Activated CD4-positive, alpha-beta T cell treated with anti-CD3 and anti-CD28 coated beads, Interleukin-2, amount 10 ng/mL, durations not matched to agents 7 days and 5 days (primary cell): ENCODE data around the gene MORN1. TPM values are rescaled to one million over a fixed set of nuclear protein-coding genes. Genes with fewer than 3 reads are reported as not detected.

Source experiments
- CTCF ChIA-PET: fragments of 350-600 bp; sonication (Branson Sonifier 250); formaldehyde crosslinking; loops from one replicate; lab custom pipeline; 2021; ENCODE audit warnings: antibody characterized with exemption; lab: Charles Lee
- POLR2A ChIA-PET: fragments of 350-600 bp; sonication (Branson Sonifier 250); formaldehyde crosslinking; loops from one replicate; lab custom pipeline; 2021; ENCODE audit warnings: antibody characterized with exemption; lab: Charles Lee
- DNase-seq: peaks from one replicate; pipeline ENCODE4 v3.0.0-alpha.2; 2020
- H3K27ac Mint-ChIP-seq: one replicate; pipeline ENCODE4 v1.8.0; 2021; ENCODE audit warnings: mild to moderate bottlenecking, moderate library complexity, mixed read lengths
- H3K27me3 Mint-ChIP-seq: one replicate; pipeline ENCODE4 v1.8.0; 2021; ENCODE audit warnings: mixed read lengths
- H3K36me3 Mint-ChIP-seq: one replicate; pipeline ENCODE4 v1.8.0; 2021; ENCODE audit warnings: low read depth, mixed read lengths
- H3K4me1 Mint-ChIP-seq: one replicate; pipeline ENCODE4 v1.8.0; 2021; ENCODE audit warnings: mixed read lengths
- H3K4me3 Mint-ChIP-seq: one replicate; pipeline ENCODE4 v1.8.0; 2021; ENCODE audit warnings: mild to moderate bottlenecking, moderate library complexity, mixed read lengths
- H3K9me3 Mint-ChIP-seq: one replicate; pipeline ENCODE4 v1.8.0; 2021; ENCODE audit warnings: mixed read lengths
- total RNA-seq, 2 experiments: library from RNA; stranded (reverse); gene quantifications; one replicate each; pipeline ENCODE4 v1.2.3, GENCODE V29; 2021

Gene MORN1
- total RNA-seq, 2 experiments from 2014 or later, result 6.7 to 8.1 TPM

DNA sequence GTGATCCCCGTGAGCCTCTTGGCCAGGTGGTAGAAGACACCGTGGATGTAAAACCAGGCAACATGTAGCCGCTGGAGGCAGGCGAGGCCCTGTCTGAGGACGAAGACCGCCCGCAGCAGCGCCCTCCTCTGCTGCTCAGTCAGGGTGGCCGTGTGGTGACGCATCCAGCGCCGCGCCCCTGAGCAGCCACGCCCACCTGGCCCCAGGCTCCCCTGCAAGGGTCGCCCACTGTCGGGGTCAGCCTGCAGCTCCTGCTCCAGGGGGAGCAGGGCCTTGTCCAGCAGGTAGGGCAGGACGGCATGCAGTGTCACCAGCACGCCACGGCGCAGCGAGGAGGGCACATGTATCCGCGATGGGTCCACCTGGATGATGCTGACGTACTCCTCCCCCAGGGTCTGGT lies 17.1 kb upstream of the MORN1 start:
- no peak overlapping the region for H3K27ac Mint-ChIP-seq
- POLR2A ChIA-PET, result no interaction called here
- CTCF ChIA-PET, result interaction anchor here (1.3 to 1.5 kb wide), 2 partner anchors 12 to 27 kb away, joined by 3 to 5 read pairs; no protein-coding TSS in a partner anchor

GRCh38 chr1:2407991-2408275 lies 16.6 kb upstream of the MORN1 start:
- Mint-ChIP-seq H3K4me3 (no peak overlapping the region), H3K9me3 (no peaks in the 10 kb centered on the region), H3K27ac (no peak overlapping the region), H3K27me3 (no peaks in the 10 kb centered on the region), H3K4me1 (peaks cover 15% of the 10 kb centered on the region), H3K36me3 (peaks cover 9% of the 10 kb centered on the region)
- no peak for DNase-seq
- ChIA-PET CTCF (interaction anchor here (1.3 to 1.5 kb wide), 2 partner anchors 12 to 26 kb away, joined by 3 to 5 read pairs; no protein-coding TSS in a partner anchor), POLR2A (no interaction called here)

More for the DNA sequence above, 17.1 kb upstream of the MORN1 start:
- H3K36me3 Mint-ChIP-seq, result peaks cover 8% of the 10 kb centered on the region
- H3K27me3 Mint-ChIP-seq, result no peaks in the 10 kb centered on the region
- no peak overlapping the region for H3K4me3 Mint-ChIP-seq
- DNase-seq, result no peak
- H3K4me1 Mint-ChIP-seq, result peaks cover 15% of the 10 kb centered on the region
- no peaks in the 10 kb centered on the region for H3K9me3 Mint-ChIP-seq

- no peak for DNase-seq
- Mint-ChIP-seq H3K36me3 (peaks cover 12% of the 10 kb centered on the region), H3K9me3 (no peaks in the 10 kb centered on the region), H3K27me3 (no peaks in the 10 kb centered on the region), H3K4me1 (peaks cover 15% of the 10 kb centered on the region), H3K4me3 (no peak overlapping the region), H3K27ac (no peak overlapping the region)
- ChIA-PET POLR2A (no interaction called here), CTCF (interaction anchor here (1.0 to 1.5 kb wide), 3 partner anchors 11 to 212 kb away, joined by 3 to 5 read pairs (median 5); partner anchors contain the start of gene FAAP20)
These were observed 16.0 kb upstream of the MORN1 start for GRCh38 chr1:2407166-2407990.

GRCh38 chr1:2406451-2407041 lies 15.2 kb upstream of the MORN1 start:
- Mint-ChIP-seq H3K9me3 (no peaks in the 10 kb centered on the region), H3K27ac (no peak overlapping the region)
- POLR2A ChIA-PET, result no interaction called here

DNA sequence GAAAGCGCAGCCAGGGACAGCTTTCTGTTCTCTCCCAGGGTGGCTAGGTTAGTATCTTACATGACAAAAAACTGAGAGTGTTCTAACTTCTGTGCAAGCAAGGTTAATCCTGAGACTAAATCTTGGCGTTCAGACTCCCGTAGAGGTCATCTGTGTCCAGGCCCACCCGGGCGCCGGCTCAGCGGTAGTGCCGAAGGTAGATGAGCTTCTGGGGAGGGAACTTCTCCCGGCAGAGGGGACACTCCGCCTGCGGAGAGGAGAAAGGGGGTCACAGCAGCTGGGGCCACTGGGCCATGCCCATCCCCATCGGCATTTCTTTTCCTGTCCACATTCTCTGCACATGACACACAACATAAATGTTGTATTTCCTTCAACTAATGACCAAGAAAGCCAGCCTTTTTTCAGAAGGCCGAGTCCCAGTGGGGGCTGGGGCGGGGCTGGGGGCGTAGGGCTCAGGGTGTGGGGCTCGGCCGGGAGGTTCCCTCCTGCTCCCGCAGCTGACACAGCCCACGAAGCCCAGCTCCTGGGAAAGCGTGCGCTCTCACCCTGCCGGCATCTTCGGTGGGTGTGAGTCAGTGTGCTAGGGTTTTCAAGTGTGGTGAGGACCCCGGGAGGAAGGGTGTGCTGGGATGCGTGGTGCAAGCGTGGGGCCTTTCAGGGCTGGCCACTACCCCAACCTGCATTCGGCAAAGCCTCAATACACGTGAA lies 14.4 kb upstream of the MORN1 start:
- Mint-ChIP-seq H3K27ac (no peak overlapping the region), H3K4me1 (peaks cover 12% of the 10 kb centered on the region), H3K36me3 (peaks cover 26% of the 10 kb centered on the region), H3K27me3 (no peaks in the 10 kb centered on the region), H3K9me3 (no peaks in the 10 kb centered on the region), H3K4me3 (no peak overlapping the region)
- ChIA-PET CTCF (no interaction called here), POLR2A (no interaction called here)
- no peak for DNase-seq

More at GRCh38 chr1:2406451-2407041, 15.2 kb upstream of the MORN1 start:
- DNase-seq, result no peak
- Mint-ChIP-seq H3K27me3 (no peaks in the 10 kb centered on the region), H3K4me3 (no peak overlapping the region), H3K36me3 (peaks cover 20% of the 10 kb centered on the region), H3K4me1 (peaks cover 14% of the 10 kb centered on the region)
- CTCF ChIA-PET, result interaction anchor here (1.0 kb wide), 1 partner anchor 212 kb away, joined by 5 read pairs; the partner anchor contains the start of gene FAAP20

- Mint-ChIP-seq H3K4me3 (no peak overlapping the region), H3K9me3 (no peaks in the 10 kb centered on the region), H3K27me3 (no peaks in the 10 kb centered on the region), H3K4me1 (peaks cover 9% of the 10 kb centered on the region), H3K36me3 (peaks cover 32% of the 10 kb centered on the region), H3K27ac (no peak overlapping the region)
- CTCF ChIA-PET, result no interaction called here
- POLR2A ChIA-PET, result no interaction called here
- DNase-seq, result no peak
These were observed 13.6 kb upstream of the MORN1 start for GRCh38 chr1:2404890-2405511.

GRCh38 chr1:2404142-2404889 lies 13.0 kb upstream of the MORN1 start:
- POLR2A ChIA-PET, result no interaction called here
- H3K27me3 Mint-ChIP-seq, result no peaks in the 10 kb centered on the region
- CTCF ChIA-PET, result interaction anchor here (0.7 kb wide), 1 partner anchor 1118 kb away, joined by 3 read pairs; no protein-coding TSS in a partner anchor
- H3K27ac Mint-ChIP-seq, result no peak overlapping the region
- H3K4me1 Mint-ChIP-seq, result peaks cover 9% of the 10 kb centered on the region
- H3K4me3 Mint-ChIP-seq, result no peak overlapping the region
- no peaks in the 10 kb centered on the region for H3K9me3 Mint-ChIP-seq
- peaks cover 37% of the 10 kb centered on the region for H3K36me3 Mint-ChIP-seq
- no peak for DNase-seq

GRCh38 chr1:2403273-2403672 lies 11.9 kb upstream of the MORN1 start:
- peaks cover 7% of the 10 kb centered on the region for H3K4me1 Mint-ChIP-seq
- CTCF ChIA-PET, result interaction anchor here (0.5 to 0.7 kb wide), 2 partner anchors 144 to 1116 kb away, joined by 3 read pairs; no protein-coding TSS in a partner anchor
- H3K36me3 Mint-ChIP-seq, result peaks cover 45% of the 10 kb centered on the region
- no peaks in the 10 kb centered on the region for H3K9me3 Mint-ChIP-seq
- POLR2A ChIA-PET, result no interaction called here
- no peaks in the 10 kb centered on the region for H3K27me3 Mint-ChIP-seq
- H3K4me3 Mint-ChIP-seq, result no peak overlapping the region
- no peak for DNase-seq
- H3K27ac Mint-ChIP-seq, result no peak overlapping the region

- no peak overlapping the region for H3K27ac Mint-ChIP-seq
- no peak overlapping the region for H3K4me3 Mint-ChIP-seq
- no peaks in the 10 kb centered on the region for H3K9me3 Mint-ChIP-seq
- CTCF ChIA-PET, result no interaction called here
- H3K27me3 Mint-ChIP-seq, result no peaks in the 10 kb centered on the region
- no peak for DNase-seq
- POLR2A ChIA-PET, result no interaction called here
- H3K4me1 Mint-ChIP-seq, result peaks cover 7% of the 10 kb centered on the region
- H3K36me3 Mint-ChIP-seq, result peaks cover 49% of the 10 kb centered on the region
These were observed 11.1 kb upstream of the MORN1 start for GRCh38 chr1:2402420-2402819.

DNA sequence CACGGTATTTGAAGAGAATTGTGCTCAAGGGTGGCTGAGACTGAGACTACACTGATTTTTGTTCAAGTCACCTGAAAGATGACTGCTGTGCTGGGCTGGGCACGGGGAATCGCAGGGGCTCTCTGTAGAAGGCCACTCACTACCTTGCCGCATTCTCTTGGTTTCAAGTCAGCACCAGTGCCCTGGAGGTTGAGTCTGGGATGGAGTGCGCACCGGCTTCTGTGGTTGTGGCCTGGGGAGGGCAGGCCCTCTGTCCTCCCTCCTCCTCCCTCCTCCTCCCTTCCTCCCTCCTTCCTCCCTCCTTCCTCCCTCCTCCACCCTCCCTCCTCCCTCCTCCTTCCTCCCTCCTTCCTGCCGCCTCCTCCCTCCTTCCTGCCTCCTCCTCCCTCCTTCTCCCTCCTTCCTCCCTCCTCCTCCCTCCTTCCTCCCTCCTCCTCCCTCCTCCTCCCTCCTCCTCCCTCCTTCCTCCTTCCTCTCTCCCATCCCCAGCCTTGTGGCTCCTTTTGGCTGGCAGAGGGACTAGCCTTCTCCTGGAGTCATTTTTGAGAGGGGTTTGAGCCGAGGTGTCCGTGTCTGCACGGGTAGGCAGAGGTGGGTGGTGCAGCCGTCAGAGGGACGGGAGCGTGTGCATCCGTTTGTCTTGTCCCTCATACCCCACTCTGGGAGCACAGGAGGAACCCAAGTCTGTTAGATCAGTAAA lies 9.7 kb upstream of the MORN1 start:
- Mint-ChIP-seq H3K36me3 (peaks cover 61% of the 10 kb centered on the region), H3K9me3 (no peaks in the 10 kb centered on the region), H3K4me1 (peaks cover 7% of the 10 kb centered on the region), H3K27ac (no peak overlapping the region), H3K4me3 (no peak overlapping the region), H3K27me3 (no peaks in the 10 kb centered on the region)
- ChIA-PET CTCF (no interaction called here), POLR2A (no interaction called here)
- no peak for DNase-seq

DNA sequence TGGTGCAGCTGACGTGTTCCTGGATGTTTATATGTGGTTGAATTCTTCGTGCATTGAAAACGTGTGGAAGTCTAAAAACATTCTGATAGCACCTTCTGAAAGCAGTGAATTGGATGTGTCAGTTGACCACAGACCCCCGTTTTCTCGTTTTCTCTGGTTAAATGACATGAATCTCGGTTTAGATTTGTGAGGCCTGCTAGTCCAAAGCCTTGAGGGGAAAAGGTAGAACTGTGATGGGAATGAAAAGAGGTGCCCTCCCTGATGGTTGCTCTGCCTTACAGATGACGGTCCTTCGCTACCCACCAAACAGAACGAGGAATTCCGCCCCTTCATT lies 9.2 kb upstream of the MORN1 start:
- H3K27me3 Mint-ChIP-seq, result no peaks in the 10 kb centered on the region
- no peaks in the 10 kb centered on the region for H3K9me3 Mint-ChIP-seq
- CTCF ChIA-PET, result no interaction called here
- DNase-seq, result no peak
- POLR2A ChIA-PET, result no interaction called here
- H3K4me1 Mint-ChIP-seq, result peaks cover 7% of the 10 kb centered on the region
- peak overlapping the region; percentile 72 for H3K27ac Mint-ChIP-seq
- H3K4me3 Mint-ChIP-seq, result no peak overlapping the region
- H3K36me3 Mint-ChIP-seq, result peaks cover 64% of the 10 kb centered on the region
